GM18507 (cell line): ENCODE measurements around the gene MAPK8.

Experiments used
- DNase-seq: peaks from one replicate; pipeline ENCODE4 v3.0.0; 2011; ENCODE audit warnings: low read depth; ENCODE audit not compliant: insufficient read length; ENCODE audit errors: extremely low spot score
- FAIRE-seq: peaks from 2 replicates; lab custom pipeline; 2011; peaks lifted over from hg19 to GRCh38; lab: Jason Lieb, UNC

MAPK8 gene

DNA sequence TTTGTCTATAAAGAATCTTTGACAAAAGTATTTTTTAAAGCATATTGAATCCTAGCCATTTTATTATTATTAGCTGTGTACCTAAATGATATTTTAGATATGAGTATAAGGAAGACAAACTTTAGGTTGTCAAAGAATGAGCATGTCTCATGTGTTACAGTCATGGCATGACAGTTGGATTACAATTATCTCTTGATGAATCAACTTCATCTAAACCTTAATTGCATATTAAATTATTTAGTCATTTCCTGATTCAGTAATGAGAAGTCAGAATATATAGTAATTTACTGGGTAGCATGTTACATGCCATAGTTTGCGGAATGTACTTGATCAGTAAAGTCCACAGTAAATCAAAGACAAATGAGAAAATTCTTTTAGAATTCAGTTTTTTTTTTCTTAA, 59.2 kb downstream of the MAPK8 start:
- DNase-seq (no peak), FAIRE-seq (no peak)

DNA sequence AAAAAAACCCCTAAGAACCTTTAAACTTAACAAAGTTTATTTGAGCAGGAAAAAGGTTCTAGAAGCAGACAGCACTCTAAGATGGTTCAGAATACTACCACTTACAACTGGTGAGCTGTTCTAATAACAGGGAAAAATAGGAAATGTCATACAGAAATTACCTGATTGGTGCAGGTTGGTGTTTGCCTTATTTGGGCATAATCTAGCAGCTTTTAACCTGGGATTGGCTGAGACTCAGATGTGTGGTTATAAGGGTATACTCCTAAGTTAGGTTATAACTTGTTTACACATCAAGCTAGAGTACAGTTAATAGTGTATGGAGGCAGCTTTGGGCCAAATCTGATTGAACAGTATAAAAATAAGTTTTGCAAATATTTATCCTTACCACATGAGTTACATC, 59.8 kb downstream of the MAPK8 start:
- no peak for FAIRE-seq
- no peak for DNase-seq

DNA sequence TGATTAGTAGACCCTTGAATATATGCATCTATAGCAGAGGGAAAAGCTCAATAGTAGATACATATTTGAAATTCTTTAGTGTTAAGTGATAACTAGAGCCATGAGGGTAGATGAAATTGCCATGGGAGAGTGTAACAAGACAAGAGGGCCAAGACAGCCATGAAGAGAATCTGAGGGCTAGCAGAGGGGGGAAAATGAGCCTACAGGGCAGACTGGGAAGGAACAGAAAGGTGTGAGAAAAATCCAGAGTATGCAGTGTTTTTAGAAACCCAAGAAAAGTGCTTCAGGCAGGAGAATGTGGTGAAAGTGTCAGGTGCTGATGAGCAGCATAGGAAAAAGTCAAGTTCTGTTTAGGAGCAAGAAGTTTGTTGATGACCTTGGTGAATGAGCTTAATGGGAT, 63.0 kb downstream of the MAPK8 start:
- no peak for DNase-seq
- FAIRE-seq: no peak

DNA sequence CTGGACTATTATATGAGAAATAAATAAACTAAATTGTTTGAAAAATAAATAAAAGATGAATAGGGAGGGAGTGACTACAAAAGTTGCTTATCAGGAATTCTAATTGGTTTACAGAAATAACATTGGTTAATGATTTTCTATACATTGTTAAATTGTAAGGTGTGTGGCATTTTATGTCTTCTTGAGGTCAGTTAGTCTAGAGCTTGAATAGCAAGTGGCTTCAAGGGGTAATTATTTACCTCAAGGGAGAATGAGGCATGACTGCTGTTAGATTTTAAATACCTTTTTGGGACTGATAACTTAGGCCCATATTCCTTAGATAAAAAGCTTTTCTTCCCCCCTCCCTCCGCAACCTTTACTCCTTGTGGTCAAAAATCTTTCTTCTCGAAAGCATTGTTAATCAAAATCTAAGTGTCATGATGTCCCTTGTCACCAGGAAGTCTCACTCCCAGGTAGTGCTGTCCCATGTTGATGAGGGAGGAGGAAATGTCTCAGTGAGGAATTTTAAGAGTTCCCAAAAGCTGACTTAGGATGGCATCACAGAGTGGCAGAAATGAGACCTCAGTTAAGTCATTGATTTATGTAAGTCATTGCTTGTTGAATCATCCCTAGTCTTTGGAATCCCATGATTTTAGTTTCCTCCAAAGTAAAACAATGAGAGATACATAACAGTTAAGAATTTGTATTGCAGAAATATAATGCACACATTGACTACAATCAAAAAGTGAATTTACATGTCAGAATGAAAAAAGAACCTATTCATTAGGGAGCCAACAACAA, 71.5 kb downstream of the MAPK8 start:
- no peak for FAIRE-seq
- DNase-seq: no peak

DNA sequence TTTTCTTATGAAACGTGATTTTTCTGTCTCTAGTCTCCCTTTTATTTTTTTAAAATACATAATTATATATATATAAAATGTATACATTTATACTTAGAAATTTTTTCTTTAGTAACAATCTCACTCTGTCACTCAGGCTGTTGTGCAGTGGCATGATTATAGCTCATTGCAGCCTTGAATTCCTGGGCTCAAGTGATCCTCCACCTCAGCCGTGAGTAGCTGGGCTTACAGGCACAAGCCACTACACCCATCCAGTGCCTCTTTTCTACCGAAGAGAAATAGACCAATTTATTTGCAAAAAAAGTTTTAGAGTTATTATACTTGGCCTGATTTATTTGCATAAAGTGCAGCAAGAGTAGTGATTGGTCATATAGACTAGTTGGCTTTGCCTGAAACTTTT, 72.2 kb downstream of the MAPK8 start:
- FAIRE-seq (no peak), DNase-seq (no peak)

DNA sequence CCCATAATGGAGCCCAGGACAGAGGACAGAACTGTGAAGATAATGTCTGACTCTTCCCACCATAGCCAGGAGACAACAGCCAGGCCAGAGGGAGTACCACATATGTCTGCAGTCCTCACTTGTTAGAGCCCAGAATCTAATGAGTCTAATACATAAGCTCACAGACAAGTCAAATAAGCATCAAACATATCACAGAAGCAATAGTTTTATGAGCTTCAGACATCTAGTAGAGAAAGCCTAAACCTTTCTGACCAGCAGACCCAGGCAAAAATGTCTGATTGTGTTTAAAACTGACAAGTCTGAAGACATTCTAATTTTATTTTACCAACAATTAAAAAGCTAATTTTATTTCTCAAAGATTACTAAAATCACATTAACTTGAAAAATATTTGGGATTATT, 75.5 kb downstream of the MAPK8 start:
- peak; percentile 18 for FAIRE-seq

DNA sequence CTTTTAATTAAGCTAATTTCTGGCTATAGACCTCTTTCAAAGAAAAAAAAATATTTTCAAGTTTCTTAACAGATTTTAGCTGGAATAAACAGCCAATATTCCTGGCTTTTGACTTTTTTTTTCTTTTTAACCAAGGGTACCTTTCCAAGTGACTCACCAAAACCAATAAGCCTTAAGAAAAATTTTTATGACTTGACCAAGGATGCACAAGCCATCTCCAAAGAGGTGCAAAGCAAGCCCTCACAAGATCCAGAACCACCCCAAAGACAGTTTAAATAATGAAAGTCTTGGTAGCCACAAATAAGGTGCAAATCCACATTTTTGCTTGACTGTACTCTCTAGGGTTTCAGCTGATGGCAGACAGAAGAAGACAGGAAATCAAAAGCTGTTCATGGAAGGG, 76.5 kb downstream of the MAPK8 start:
- DNase-seq (no peak), FAIRE-seq (no peak)

More for the DNA sequence above, 75.5 kb downstream of the MAPK8 start:
- DNase-seq: no peak

DNA sequence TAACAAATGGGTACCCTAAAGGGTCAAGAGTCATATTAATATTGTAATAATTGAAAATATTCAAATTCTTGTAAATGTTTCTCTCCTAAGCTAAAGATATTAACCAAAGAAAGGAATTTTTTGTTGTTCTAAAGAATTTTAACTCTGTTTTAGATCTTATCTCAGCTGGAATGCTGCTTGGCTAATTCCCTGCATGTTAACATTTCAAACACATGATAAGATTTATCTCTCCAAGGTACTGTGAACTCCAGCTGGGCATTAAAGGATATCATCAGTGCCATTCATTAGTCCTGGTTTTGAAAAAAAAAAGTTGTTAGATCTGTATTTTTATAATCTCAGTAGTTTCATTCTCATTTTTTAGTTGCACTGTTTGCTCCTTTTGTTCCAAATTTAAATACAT, 76.9 kb downstream of the MAPK8 start:
- no peak for DNase-seq
- FAIRE-seq: no peak

DNA sequence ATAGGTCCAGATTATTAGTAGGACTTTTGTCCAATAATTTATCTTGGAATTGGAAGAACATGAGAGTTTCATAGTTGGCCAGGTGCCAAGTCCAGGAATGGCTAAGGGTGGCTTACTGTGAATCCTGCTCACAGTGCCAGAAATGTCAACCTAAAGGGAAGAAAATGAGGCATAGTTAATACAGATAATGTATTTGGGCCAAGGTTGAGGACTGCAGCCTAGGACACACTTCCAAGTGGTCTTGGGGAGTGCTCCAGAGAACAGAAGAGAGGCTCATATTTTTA, 78.2 kb downstream of the MAPK8 start:
- no peak for FAIRE-seq
- no peak for DNase-seq

DNA sequence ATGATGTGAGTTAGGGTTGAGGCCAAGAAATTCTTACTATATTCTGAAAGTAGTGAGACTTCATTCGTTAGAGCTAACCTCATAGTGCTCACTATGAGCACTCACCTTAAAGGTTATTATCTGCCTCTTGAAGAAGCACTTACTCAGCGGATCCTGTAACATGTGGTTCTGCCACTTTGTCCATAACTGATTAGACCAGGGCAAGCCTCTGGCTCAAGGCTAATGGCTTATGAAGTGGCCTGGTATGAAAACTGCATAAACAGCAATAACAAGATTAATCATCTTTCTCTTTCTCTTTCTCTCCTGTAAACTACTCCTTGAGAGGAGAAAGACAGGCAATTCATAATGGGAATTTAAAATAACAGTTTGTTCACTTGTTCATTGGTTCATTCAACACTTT, 82.8 kb downstream of the MAPK8 start:
- no peak for FAIRE-seq

DNA sequence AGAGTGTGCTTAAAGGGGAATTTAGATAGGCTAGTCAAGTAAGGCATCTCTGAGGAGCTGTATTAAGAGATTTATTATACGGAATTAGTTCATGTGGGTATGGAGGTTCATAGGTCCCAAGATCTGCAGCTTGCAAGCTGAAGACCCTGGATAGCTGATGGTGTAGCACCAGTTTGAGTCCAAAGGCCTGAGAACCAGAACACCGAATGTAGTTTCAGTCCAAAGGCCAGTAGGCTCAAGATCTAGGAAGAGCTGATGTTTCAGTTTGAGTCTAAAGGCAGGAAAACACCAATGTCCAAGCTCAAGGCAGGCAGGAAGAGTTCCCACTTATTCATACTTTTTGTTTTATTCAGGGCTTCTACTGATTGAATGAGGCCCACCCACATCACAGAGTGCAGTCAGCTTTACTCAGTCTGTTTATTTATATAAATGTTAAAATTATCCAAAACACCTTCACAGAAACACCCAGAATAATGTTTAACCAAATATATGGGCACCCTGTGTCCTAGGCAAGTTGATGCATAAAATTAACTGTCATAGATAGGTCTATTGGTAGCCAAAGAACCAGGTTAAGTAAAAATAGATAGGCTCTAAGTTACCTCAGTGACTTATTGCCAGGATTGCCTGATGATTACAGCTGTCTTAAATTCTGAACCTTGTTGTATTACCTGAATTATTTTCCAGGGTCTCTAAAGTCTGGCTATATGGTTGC, 83.5 kb downstream of the MAPK8 start:
- FAIRE-seq (no peak), DNase-seq (no peak)

More for the DNA sequence above, 82.8 kb downstream of the MAPK8 start:
- no peak for DNase-seq

DNA sequence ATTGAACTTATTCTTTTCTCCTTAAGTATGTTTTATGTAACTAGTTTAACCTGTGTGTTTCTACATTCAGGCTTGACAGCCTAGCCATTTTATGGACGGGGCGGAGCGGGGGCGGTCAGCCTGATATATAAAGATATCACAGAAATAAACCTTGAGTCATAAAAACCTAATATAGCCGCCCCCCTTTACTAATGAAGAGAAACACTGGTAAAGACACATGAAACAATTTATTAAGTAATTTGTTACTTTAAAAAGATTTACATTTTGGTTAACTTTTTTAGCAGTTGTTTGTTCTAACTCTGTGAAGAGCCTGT, 84.0 kb downstream of the MAPK8 start:
- DNase-seq: no peak
- FAIRE-seq: no peak

DNA sequence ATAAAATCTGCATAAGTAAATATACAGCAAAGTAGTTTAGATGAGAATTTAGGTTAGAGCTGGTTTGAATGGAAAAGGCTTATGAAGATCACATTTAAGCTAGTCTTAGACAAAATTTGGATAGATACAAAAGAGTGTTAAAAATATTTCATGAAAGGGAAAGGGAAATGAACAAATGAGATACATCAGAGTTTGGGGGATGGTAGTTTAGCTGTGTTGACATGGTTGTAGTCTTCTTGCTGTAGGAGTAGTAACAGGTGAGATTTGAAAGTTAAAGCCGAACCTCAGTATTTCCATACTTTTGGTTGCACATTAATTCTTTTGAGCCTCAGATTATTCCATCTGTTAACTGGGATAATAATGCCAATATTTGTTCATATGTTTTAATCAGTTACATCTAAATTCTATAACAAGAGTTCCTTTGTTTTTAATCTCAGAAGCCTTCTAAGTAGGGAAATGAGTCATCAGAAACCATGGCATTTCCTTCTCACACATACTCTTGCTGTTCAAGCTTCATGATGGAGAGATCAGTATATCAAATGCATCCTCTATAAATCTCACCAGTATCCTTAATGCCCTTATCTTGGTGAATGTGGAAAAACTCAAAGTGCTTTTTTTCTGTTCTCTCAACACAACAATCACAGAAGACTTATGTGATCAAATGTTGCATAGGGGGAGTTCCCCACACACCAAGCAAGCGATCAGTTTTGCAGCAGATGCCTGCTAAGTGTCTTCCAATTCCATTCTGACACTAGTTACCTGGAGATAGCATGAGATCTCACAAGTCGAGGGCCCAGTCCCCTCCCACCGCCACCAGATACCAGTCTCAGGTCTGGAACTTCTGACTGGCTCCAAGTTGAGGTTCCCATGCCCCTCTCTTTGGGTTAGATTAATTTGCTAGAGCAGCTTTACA, 84.7 kb downstream of the MAPK8 start:
- FAIRE-seq (peak; percentile 46), DNase-seq (no peak)

DNA sequence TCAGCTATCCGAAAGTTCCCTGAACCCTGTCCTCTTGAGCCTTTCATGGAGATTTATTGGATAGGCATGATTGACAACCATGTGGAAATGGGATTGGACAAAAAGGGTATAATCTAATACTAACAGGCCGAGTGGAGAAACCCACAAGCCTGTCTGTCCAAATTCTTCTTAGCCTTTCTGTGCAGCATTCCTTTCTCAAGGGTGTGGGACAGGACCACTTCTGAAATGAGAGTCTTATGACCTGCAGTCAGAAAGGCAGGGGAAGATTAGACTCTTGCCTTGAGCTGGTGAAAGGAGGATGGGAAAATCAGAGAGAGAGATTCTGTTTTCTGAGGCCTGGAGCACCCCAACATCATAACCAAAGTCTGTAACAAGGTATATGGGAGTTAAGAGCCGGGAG, 85.5 kb downstream of the MAPK8 start:
- FAIRE-seq (no peak), DNase-seq (no peak)

DNA sequence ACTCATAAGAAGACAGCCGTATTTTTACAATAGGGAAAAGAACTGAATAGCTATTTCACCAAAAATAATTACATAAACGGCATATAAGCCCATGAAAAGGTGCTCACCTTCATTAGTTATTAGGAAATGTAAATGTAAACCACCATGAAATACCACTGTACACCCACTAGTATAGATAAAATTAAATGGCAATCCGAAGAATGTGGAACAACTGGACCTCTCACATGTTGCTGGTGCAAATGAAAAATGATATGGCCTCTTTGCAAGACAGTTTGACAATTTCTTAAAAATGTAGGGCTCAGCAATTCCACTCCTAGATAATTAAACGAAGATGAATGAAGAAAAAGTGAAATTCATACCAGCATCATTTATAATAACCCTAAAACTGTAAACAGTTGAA, 91.8 kb downstream of the MAPK8 start:
- FAIRE-seq (no peak), DNase-seq (no peak)

DNA sequence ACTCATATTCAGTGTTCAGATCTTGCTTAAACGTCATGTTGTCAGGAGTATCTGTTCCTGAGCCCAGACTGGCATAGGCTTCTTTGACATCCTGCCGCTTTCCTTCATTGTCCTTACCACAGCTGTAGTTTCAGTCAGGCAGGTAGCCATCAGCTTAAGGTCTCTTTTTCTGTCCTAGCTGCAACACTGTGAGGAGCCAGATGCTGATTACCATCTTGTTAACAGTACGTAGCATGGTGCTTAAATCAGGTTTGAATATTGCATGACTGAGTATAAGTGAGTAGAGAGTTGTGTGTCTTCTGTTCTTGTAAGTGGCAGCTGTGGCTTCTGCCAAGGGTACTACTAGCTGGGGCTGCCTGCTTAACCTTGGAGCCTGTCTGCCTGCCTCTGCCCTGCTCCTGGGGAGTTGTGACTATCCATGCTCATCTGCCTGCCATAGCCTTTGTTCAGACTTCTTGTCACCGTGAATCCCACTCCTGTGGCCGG, 92.6 kb downstream of the MAPK8 start:
- DNase-seq (no peak), FAIRE-seq (no peak)

DNA sequence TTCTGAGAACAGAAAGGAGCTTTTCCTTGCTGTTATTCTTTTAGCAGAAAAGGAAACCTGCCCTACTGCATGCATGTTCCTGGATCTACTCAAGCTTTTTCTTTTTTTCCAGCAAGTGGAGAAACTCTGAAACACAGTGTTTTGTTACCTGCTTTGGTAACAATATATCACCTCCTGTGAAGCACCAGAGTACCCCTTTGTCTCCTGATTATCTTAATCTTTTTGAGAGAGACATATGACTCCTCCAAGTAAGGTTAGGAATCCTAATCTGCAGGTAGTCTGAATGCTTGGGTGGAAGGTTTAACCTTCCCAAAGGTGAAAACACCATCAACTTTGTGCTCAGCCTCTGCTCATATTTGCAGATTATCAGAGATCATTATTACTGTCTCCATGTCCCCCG, 93.1 kb downstream of the MAPK8 start:
- FAIRE-seq: no peak
- no peak for DNase-seq

DNA sequence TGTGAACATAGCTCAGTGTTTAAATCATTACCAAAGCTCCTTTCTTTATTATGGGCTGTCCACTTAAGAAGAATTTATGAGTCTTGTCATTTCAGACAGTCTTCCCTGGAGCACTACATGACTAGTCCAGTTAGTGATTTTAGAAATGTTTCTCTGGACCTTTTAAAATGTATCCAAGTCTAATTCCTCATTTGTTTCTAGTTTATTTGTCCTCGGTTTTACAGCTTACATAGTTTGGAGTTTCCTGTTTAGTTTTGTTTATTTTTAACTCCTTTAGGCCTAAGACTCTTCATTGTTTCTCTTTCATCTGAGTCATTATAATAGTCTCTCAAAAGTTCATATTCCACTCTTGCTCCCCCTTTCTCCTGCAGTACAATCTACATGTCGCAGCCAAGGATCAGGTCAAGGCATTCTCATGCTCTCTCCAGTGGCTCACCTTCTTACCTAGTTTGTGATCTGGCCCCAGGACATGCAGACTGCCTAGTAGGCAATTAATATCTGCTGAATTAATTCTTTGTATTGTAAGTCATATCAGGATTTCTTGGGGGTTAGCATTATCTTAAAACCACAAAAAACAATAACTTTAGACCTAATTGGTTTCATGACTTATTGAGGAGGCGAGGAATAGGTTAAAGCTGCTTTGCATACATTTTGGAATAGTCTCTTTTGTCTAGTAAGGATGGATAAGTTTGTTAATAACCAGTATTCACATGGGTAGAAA, 93.8 kb downstream of the MAPK8 start:
- peak; percentile 5 for FAIRE-seq

DNA sequence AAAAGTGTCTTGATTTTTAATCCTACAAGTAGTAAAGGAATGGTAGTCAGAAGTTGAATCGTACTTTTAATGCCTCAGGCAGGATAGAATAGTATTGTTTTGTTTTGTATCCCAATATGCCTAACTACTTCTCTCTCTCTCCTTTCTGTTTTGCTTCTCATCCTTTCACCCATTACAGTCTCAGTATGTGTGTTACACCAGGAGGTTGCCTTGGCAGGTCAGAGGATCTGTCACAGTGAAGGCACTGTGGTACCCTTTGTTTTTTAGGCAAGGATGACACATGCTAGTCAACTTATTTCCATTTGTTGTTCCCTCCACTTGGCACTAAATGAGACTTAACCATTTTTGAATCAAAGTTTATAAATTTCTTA, 94.4 kb downstream of the MAPK8 start:
- DNase-seq (no peak), FAIRE-seq (peak; percentile 51)

More for the DNA sequence above, 93.8 kb downstream of the MAPK8 start:
- DNase-seq: no peak

DNA sequence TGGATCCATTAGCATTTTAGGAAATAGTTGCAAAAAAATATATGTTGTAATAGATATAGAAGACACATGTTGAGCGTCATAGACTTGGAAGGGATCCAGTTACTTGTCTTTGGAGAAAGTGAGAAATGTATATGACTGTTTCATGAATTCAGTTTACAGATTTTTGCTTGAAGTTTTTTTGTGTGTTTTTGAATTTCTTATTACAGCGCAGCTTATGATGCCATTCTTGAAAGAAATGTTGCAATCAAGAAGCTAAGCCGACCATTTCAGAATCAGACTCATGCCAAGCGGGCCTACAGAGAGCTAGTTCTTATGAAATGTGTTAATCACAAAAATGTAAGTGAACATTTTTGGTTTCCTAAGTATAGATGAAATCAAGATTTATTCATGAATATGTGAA, 98.2 kb downstream of the MAPK8 start:
- DNase-seq: no peak
- no peak for FAIRE-seq
